ENCODE measurements around the gene C10orf90.
"Not testable (repeated sequence)": the region's sequence is repeated elsewhere in the genome, so short reads cannot be mapped to it uniquely, and the experiment has no call there.

The C10orf90 gene

GRCh38 chr10:126390324-126390723 lies 280.2 kb downstream of the C10orf90 start:
- DNase-seq (ENCODE audit: low read depth): no peak

GRCh38 chr10:126387931-126388911 lies 282.3 kb downstream of the C10orf90 start, which contains the start of gene ADAM12:
TSS of gene ADAM12 (minus strand) at chr10:126388477. CDS start at chr10:126388145, 332 bp downstream.
- no peak for DNase-seq (ENCODE audit: low read depth)

DNA sequence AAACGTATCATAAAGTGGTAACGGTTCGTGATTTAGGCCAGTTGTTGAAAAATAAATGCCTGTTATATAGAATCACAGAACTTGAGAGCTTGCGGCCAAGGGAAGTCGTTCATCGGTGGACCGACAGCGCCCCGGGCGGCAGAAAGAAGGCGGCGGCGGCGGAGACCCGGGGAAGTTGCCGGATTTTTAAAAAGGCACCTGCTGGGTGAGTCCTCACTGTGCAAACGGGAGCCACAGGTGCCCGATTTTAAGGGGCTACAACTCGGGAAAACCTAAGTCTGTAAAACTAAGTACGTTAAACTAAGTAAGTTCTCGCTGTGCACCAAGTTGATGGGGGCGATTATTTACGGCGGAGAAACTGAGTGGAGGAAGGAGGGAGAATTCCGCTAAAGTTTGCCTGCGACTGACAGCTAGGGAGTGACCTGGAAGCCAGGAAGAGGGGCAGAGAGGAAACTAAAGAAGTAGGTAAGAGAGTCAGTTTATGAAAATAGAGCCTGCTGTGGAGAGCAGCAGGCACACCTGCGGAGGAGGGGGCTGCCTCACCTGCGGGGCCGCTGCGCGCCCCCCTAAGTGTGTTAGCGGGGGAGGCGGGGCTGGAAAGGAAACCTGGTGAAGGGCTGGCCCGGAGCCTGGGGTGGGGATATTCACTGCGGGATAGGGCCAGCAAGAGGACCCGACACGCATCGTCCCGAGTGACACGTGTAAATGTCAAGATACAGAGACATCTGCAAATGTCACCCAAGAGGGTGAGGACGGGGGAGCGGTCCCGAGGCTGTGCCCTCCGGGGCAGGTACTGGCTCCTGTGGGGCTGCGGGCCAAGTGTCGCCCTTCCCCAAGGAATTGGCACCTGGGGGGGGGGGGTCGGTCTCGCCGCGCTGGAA lies 283.2 kb downstream of the C10orf90 start:
- DNase-seq (ENCODE audit: low read depth): no peak

DNA sequence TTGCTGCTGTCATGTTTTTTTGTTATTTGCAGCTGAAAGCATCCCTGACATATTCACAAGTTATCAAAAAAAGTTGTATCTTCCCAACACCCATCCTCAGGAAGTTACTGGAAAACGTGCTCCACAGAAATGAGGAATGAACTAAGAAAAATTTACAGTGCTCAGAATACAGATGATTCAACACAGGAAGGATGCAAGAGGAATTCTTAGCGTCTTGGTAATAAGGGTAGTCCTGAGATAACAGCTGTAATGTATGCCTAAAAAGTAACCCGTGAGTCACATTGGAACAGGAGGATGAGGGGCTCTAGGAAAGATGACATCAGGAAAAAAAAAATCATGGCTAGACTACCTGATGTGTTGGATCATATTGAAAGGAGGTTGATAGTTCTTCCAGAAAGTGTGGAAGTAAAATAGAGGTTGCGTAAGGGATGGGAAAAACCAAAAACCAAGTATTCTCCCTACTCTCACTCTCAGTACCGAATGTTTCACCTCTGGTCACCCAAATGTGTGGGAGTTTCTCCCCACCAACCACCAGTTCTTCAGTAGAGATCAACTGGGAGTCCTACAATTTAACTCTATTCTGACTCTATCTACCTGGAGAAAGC lies 286.1 kb downstream of the C10orf90 start:
- no peak for DNase-seq (ENCODE audit: low read depth)

DNA sequence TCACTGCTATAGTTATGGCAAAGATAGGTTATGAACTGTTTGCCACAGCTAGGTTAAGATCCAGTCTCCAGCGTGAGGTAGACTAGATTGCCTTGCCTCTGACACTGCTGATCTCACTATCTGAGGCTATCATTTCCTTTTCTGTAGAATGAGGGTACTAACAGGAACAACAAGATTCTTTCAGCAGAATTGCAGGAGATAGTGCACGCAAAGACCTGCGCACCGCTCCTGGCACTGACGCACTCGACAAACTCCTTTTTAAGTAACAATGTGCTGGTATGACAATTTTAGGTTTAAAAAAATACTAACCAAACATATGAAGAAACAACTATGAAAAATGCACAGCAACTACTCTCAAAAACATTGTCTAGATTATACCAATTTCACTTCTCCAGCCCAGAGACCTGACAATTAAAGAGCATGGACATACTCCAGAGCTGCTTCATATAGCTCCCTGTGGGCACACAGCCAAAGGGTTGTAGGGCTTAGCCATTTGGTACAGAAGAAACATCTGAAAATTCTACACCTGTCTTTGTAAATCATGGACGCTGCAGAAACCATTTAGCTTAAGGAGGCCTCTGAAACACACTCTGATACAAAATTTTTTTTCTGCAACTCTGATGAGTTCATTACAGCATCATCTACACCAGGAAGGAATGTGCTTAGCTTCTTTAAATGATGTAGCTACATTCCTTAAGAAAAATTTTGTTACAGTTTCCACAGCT lies 290.0 kb downstream of the C10orf90 start:
- no peak for DNase-seq (ENCODE audit: low read depth)

- DNase-seq (ENCODE audit: low read depth): not testable (repeated sequence)
Observed at GRCh38 chr10:126379166-126379565, 291.3 kb downstream of the C10orf90 start.

GRCh38 chr10:126376956-126377355 lies 293.5 kb downstream of the C10orf90 start:
- DNase-seq (ENCODE audit: low read depth): no peak

- no peak for DNase-seq (ENCODE audit: low read depth)
Observed at GRCh38 chr10:126375926-126376554, 294.5 kb downstream of the C10orf90 start.

DNA sequence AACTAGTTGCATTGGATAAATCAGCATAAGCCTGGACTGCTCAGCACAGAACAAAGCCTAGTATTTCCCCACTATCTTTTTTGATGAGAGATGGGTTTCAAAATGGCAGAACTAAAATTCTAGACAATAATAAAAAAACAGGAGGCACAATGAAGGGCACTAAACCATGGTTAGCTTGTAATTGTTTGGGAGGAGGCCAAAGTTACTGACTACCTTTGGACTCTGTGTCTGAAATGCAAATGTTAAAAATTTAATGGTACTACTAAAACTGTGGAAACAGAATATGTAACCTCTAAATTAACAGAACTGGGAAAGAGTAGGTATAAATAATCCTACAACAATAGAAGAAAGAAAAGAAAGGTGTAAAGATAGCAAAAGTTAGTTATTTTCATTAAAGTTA lies 295.2 kb downstream of the C10orf90 start:
- no peak for DNase-seq (ENCODE audit: low read depth)

Measured in stimulated activated CD4-positive, alpha-beta T cell treated with anti-CD3 and anti-CD28 coated beads, Interleukin-2, amount 100 ng/mL, for 4 hours (primary cell).